DND-41 (cell line): Measurements from ENCODE around the gene DNAH7.

Experiments used
- ATAC-seq: fragments of 200-7000 bp; cut with Tn5 transposase; 3 replicates; pipeline ENCODE4 v1.9.1; 2021; ENCODE audit warnings: low read depth; ENCODE audit not compliant: insufficient read depth
- DNase-seq: peaks from one replicate; pipeline ENCODE4 v3.0.0-alpha.2; 2020
- H2AFZ ChIP-seq: 2 replicates; pipeline ENCODE4 v1.6.0; 2012; ENCODE audit warnings: low read depth, low read length
- H3K27ac ChIP-seq: 2 replicates; pipeline ENCODE4 v1.5.1; 2012; ENCODE audit warnings: low read length, inconsistent platforms
- H3K27me3 ChIP-seq: fragments of 200-600 bp; sonication (generic); 2 replicates; pipeline ENCODE4 v1.6.0; 2012; ENCODE audit warnings: low read length, mild to moderate bottlenecking, inconsistent platforms; ENCODE audit not compliant: insufficient read depth, poor library complexity
- H3K36me3 ChIP-seq: 2 replicates; pipeline ENCODE4 v1.5.1; 2012; ENCODE audit warnings: low read length, inconsistent platforms; ENCODE audit not compliant: insufficient read depth
- H3K4me1 ChIP-seq: 2 replicates; pipeline ENCODE4 v1.5.1; 2012; ENCODE audit warnings: mild to moderate bottlenecking, low read length; ENCODE audit not compliant: insufficient read depth
- H3K4me2 ChIP-seq: 2 replicates; pipeline ENCODE4 v1.6.0; 2012; ENCODE audit warnings: mild to moderate bottlenecking, moderate library complexity, low read length, inconsistent platforms; ENCODE audit not compliant: insufficient read depth
- H3K4me3 ChIP-seq, 2 experiments: fragments of 200-600 bp in 1 of 2; shearing (Covaris generic) in 1 of 2; 2 replicates each; pipeline ENCODE4 v1.5.1; 2012 to 2016; ENCODE audit warnings: inconsistent platforms in 2 of 2, low read length in 2 of 2, mild to moderate bottlenecking in 2 of 2, low read depth in 1 of 2, moderate library complexity in 1 of 2
- H3K79me2 ChIP-seq: 2 replicates; pipeline ENCODE4 v1.6.0; 2012; ENCODE audit warnings: low read length, inconsistent platforms; ENCODE audit not compliant: insufficient read depth
- H3K9ac ChIP-seq: 2 replicates; pipeline ENCODE4 v1.6.0; 2012; ENCODE audit warnings: low read depth, mild to moderate bottlenecking, inconsistent platforms, low read length, moderate library complexity
- H3K9me3 ChIP-seq: 2 replicates; pipeline ENCODE4 v1.5.1; 2012; ENCODE audit warnings: low read length, moderate library complexity, mild to moderate bottlenecking, inconsistent platforms; ENCODE audit not compliant: insufficient read depth, severe bottlenecking
- H4K20me1 ChIP-seq: 2 replicates; pipeline ENCODE4 v1.6.0; 2012; ENCODE audit warnings: low read length; ENCODE audit not compliant: insufficient read depth
- CTCF ChIP-seq: IDR thresholded peaks from 2 replicates; pipeline ENCODE4 v1.5.1; 2012; ENCODE audit warnings: borderline replicate concordance, low read length, moderate library complexity, mild to moderate bottlenecking; ENCODE audit not compliant: poor library complexity, severe bottlenecking; ENCODE audit errors: extremely low read depth
- EZH2 ChIP-seq: IDR thresholded peaks from 3 replicates; pipeline ENCODE4 v1.6.1; 2012; ENCODE audit warnings: borderline replicate concordance, low read depth, mild to moderate bottlenecking, moderate library complexity, low read length, inconsistent platforms; ENCODE audit not compliant: severe bottlenecking

DNAH7 gene

GRCh38 chr2:196076778-196077568 lies 8.3 kb upstream of the DNAH7 start:
- H3K4me2 ChIP-seq, result no peak overlapping the region
- H3K4me3 ChIP-seq, result no peak overlapping the region

GRCh38 chr2:196075196-196075595 lies 6.6 kb upstream of the DNAH7 start:
- Histone ChIP-seq H3K4me2 (no peak overlapping the region), H3K4me1 (peaks cover 3% of the 10 kb centered on the region), H3K9me3 (no peaks in the 10 kb centered on the region), H3K4me3 (no peak overlapping the region), H4K20me1 (no peaks in the 10 kb centered on the region), H3K27me3 (no peaks in the 10 kb centered on the region), H3K9ac (no peak overlapping the region), H3K79me2 (no peaks in the 10 kb centered on the region), H3K27ac (no peak overlapping the region), H3K36me3 (no peaks in the 10 kb centered on the region), H2AFZ (no peak overlapping the region)
- no peak for ATAC-seq
- TF ChIP-seq EZH2 (no peak), CTCF (no peak)
- no peak for DNase-seq

More at GRCh38 chr2:196076778-196077568, 8.3 kb upstream of the DNAH7 start:
- Histone ChIP-seq H3K4me1 (peaks cover 11% of the 10 kb centered on the region), H3K9me3 (peaks cover 2% of the 10 kb centered on the region), H3K27me3 (no peaks in the 10 kb centered on the region), H3K36me3 (no peaks in the 10 kb centered on the region), H2AFZ (no peak overlapping the region), H3K27ac (no peak overlapping the region), H3K9ac (no peak overlapping the region), H4K20me1 (no peaks in the 10 kb centered on the region), H3K79me2 (no peaks in the 10 kb centered on the region)
- no peak for ATAC-seq
- no peak for DNase-seq
- TF ChIP-seq EZH2, result no peak
- TF ChIP-seq CTCF, result no peak

- Histone ChIP-seq H3K4me1 (no peaks in the 10 kb centered on the region; the same call in 1 of the 2 replicates), H3K9ac (no peak overlapping the region), H3K9me3 (no peaks in the 10 kb centered on the region), H3K27ac (no peak overlapping the region), H3K4me2 (no peak overlapping the region), H3K79me2 (no peaks in the 10 kb centered on the region), H2AFZ (no peak overlapping the region), H3K4me3 (no peak overlapping the region), H4K20me1 (no peaks in the 10 kb centered on the region), H3K27me3 (no peaks in the 10 kb centered on the region), H3K36me3 (no peaks in the 10 kb centered on the region)
- TF ChIP-seq CTCF (no peak), EZH2 (no peak)
- DNase-seq, result no peak
- ATAC-seq, result no peak
These were observed 6.0 kb upstream of the DNAH7 start for GRCh38 chr2:196074631-196075030.
